SK-N-SH treated with all-trans-retinoic acid at 6 μM for 48 hours (cell line): Measurements from ENCODE around the gene PDLIM3.

Source experiments
- ARNTL ChIP-seq: fragments of 450-650 bp; formaldehyde crosslinking; IDR thresholded peaks from 2 replicates; pipeline ENCODE4 v1.5.0; 2020; ENCODE audit warnings: low read depth, mild to moderate bottlenecking, moderate library complexity, borderline replicate concordance
- ESRRG ChIP-seq: fragments of 250-450 bp; sonication (Bioruptor Pico); IDR thresholded peaks from 2 replicates; pipeline ENCODE4 v1.6.1; 2021; ENCODE audit warnings: mild to moderate bottlenecking
- ISL1 ChIP-seq: fragments of 250-450 bp; sonication (Bioruptor Pico); IDR thresholded peaks from 2 replicates; pipeline ENCODE4 v2.1.2; 2022; ENCODE audit warnings: mild to moderate bottlenecking, moderate library complexity
- PATZ1 ChIP-seq: fragments of 250-450 bp; sonication (Bioruptor Pico); IDR thresholded peaks from 2 replicates; pipeline ENCODE4 v1.8.0; 2020; ENCODE audit warnings: mild to moderate bottlenecking, moderate library complexity, borderline replicate concordance
- ZFP3 ChIP-seq: fragments of 250-450 bp; sonication (Bioruptor Pico); IDR thresholded peaks from 2 replicates; pipeline ENCODE4 v1.5.0; 2020; ENCODE audit warnings: mild to moderate bottlenecking, moderate library complexity

- TF ChIP-seq ISL1 (CRISPR knock-in tag) (no peak), ARNTL (CRISPR knock-in tag) (no peak), ZFP3 (CRISPR knock-in tag) (no peak), ESRRG (no peak), PATZ1 (no peak)
These were observed 71.8 kb downstream of the PDLIM3 start for GRCh38 chr4:185463541-185463940.
